Activated CD8-positive, alpha-beta memory T cell treated with anti-CD3 and anti-CD28 coated beads for 36 hours (primary cell): ENCODE results near the gene C4orf33. TPM values are rescaled to one million over a fixed set of nuclear protein-coding genes. Genes with fewer than 3 reads are reported as not detected.
"Not testable (repeated sequence)": the region's sequence is repeated elsewhere in the genome, so short reads cannot be mapped to it uniquely, and the experiment has no call there.

Experiments used
- CTCF ChIA-PET: fragments of 350-600 bp; sonication (Branson Sonifier 250); formaldehyde crosslinking; loops from one replicate; lab custom pipeline; 2021; ENCODE audit warnings: antibody characterized with exemption; lab: Charles Lee
- POLR2A ChIA-PET: fragments of 350-600 bp; sonication (Branson Sonifier 250); formaldehyde crosslinking; loops from one replicate; lab custom pipeline; 2021; ENCODE audit warnings: antibody characterized with exemption; lab: Charles Lee
- total RNA-seq, 2 experiments: library from RNA; stranded (reverse); gene quantifications; one replicate each; pipeline ENCODE4 v1.2.3, GENCODE V29; 2021

Gene C4orf33, protein sequence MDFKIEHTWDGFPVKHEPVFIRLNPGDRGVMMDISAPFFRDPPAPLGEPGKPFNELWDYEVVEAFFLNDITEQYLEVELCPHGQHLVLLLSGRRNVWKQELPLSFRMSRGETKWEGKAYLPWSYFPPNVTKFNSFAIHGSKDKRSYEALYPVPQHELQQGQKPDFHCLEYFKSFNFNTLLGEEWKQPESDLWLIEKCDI
- 10 to 100 TPM in 1 of 2 experiments, 1 to 10 TPM in 1; 9.0 to 10.1 TPM for total RNA-seq

DNA sequence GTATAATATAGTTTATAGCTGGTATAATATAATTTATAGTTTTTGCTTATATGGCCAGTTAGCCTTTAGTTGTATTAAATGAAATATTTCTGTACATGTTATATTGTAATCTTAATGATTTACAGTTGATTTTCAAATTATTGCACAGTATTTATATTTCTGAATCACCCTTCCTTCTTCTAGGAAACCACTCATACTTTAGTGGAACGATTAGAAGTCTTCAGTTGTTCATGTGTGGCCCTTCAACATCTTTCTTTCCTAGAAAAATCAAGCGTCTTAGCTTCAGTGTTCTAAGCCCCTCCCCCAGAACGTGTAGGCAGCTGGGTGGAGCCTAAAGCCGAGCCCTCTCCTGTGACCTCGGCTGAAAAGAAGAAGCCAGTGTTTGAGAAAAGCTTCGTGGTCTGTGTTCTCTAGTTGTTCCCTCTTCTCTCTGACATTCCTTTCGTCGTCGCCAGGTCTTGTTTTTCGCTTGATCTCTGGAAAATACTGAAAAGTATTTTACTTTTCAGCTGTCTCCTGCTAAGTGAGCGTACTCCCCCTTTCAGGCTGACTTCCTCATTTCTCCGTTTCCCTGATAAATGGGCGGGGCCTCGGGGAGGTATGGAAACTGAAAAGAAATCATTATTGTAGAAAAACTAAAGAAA lies at the start of gene C4orf33:
TSS of gene C4orf33 (plus strand) at position 342 of the 644 bp plus-strand sequence. CDS start 6,459 bp downstream, outside the sequence.
- CTCF ChIA-PET: no interaction called here

GRCh38 chr4:129059028-129059427 lies 36.9 kb upstream of the C4orf33 start:
- CTCF ChIA-PET: no interaction called here
- POLR2A ChIA-PET: no interaction called here

More for the DNA sequence above, at the start of gene C4orf33:
- POLR2A ChIA-PET: interaction anchor here (0.6 kb wide), 1 partner anchor 95 kb away, joined by 3 read pairs; no protein-coding TSS in a partner anchor

DNA sequence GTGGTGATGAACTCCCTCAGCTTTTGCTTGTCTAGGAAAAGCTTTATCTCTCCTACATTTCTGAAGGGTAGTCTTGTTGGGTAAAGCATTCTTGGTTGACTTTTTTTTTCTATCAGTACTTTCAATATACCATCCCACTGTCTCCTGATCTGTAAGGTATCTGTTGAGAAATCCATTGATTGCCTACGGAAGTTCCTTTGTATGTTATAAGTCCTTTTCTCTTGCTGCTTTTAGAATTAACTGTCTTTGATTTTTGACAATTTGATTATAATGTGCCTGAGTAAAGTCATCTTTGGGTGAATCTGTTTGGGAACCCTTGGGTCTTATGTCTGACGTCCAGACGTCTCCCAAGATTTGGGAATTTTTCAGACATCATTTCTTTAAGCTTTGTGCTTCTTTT lies 33.4 kb upstream of the C4orf33 start:
- CTCF ChIA-PET: no interaction called here
- POLR2A ChIA-PET: no interaction called here

GRCh38 chr4:129063640-129064039 lies 32.3 kb upstream of the C4orf33 start:
- ChIA-PET POLR2A (no interaction called here), CTCF (no interaction called here)

- CTCF ChIA-PET: no interaction called here
- POLR2A ChIA-PET: no interaction called here
Measured at GRCh38 chr4:129064717-129065116, 31.2 kb upstream of the C4orf33 start.

- POLR2A ChIA-PET, CTCF ChIA-PET: not testable (repeated sequence)
Measured at GRCh38 chr4:129069537-129069936, 26.4 kb upstream of the C4orf33 start.

DNA sequence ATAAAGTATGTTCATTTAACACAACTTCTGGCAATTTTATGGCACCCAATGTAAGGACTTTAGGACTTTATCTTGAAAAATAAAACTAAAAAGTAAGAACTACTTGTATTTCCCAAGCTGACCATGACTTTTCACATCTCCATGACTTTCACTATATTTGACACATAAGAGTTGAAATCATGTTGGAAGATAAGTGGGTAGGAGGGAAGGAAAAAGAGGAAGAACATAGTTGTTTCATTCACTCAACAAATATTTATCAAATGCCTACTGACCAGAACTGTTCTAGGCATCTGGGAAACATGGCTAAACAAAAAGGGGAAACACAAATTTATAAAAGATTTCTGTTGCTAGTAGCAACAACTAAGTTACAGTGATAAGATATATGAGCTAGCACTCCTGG lies 18.6 kb upstream of the C4orf33 start:
- ChIA-PET CTCF (no interaction called here), POLR2A (no interaction called here)

- ChIA-PET POLR2A (no interaction called here), CTCF (no interaction called here)
Measured at GRCh38 chr4:129080129-129080528, 15.8 kb upstream of the C4orf33 start.

DNA sequence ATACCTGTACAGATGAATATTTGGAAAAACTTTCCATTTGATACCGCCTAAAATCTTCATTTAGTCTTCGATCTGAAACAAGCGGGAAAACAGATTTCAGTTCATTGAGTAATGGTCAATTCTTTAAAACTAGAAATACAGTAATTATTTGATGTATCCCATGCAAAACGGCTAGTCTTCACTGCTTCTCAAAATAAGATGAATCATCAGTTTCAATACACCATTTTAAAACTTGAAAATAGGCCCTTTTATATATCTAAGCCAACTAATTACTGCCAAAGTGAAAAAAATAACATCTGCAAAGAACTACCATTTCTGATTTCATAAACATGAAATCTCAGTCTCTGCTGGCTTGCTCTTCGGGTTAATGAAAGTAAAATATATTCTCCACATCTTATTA lies 13.7 kb upstream of the C4orf33 start:
- ChIA-PET POLR2A (no interaction called here), CTCF (no interaction called here)

GRCh38 chr4:129085472-129085871 lies 10.5 kb upstream of the C4orf33 start:
- ChIA-PET CTCF (no interaction called here), POLR2A (no interaction called here)

GRCh38 chr4:129087516-129087915 lies 8.4 kb upstream of the C4orf33 start:
- ChIA-PET POLR2A (interaction anchor here (0.7 kb wide), 1 partner anchor 268 kb away, joined by 6 read pairs; no protein-coding TSS in a partner anchor), CTCF (no interaction called here)

- CTCF ChIA-PET: interaction anchor here (1.2 kb wide), 1 partner anchor 125 kb away, joined by 3 read pairs; no protein-coding TSS in a partner anchor
- POLR2A ChIA-PET: interaction anchor here (0.6 to 1.2 kb wide), 2 partner anchors 146 to 281 kb away, joined by 4 to 8 read pairs; no protein-coding TSS in a partner anchor
Measured at GRCh38 chr4:129092631-129093190, 3.2 kb upstream of the C4orf33 start.

GRCh38 chr4:129093191-129093920 lies 2.6 kb upstream of the C4orf33 start, which contains the start of gene SCLT1:
TSS of gene SCLT1 (minus strand) at chr4:129093539. CDS start at chr4:129093103, 436 bp downstream.
- CTCF ChIA-PET: interaction anchor here (1.2 kb wide), 1 partner anchor 125 kb away, joined by 3 read pairs; no protein-coding TSS in a partner anchor
- POLR2A ChIA-PET: interaction anchor here (0.6 to 1.2 kb wide), 2 partner anchors 145 to 281 kb away, joined by 4 to 8 read pairs; no protein-coding TSS in a partner anchor

GRCh38 chr4:129094347-129094746 lies 1.6 kb upstream of the C4orf33 start:
- CTCF ChIA-PET: no interaction called here
- POLR2A ChIA-PET: no interaction called here

GRCh38 chr4:129098531-129099001 lies 2.6 kb downstream of the C4orf33 start:
- POLR2A ChIA-PET: no interaction called here
- CTCF ChIA-PET: no interaction called here

DNA sequence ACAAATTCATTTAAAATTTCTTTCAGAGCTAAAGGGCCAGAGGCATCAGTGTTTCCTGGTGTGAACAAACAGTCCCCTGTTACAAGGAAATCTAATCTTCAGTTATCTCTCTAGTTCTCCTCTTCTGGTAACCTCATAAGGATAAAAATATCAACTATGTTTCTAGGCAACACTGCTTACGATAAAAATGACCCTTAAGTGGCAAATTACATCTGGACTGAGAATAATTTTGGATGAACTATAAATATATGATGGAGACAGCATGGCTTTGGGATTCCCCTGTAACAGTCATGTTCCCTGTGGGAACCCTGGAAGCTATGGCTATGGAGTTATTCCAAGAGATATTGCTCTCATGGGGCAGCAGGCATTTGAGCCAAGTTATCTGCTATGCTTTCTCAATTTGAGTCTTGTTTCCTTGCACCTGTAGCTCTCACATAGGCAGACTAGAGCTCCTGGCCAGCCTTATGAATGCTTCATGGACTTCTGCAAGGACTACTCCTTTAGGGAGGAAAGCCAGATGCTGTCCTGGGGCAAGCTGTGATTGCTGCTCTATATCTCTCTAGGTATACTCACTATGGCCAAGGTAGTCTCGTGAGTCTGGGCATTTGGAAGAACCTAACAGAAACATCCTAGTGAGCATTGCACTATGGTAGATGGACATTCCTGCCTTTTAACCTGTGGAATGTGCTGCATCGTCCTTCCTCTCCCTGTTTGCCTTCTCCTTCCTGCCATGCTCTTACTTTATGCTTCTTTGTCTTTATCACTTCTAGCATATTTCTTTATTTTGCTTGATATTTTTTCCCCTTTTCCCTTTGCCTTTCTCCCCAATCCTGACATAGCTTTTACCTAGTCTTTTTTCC lies 14.2 kb downstream of the C4orf33 start:
- POLR2A ChIA-PET: no interaction called here
- CTCF ChIA-PET: no interaction called here

- ChIA-PET CTCF (no interaction called here), POLR2A (no interaction called here)
Measured at GRCh38 chr4:129110931-129111330, 15.0 kb downstream of the C4orf33 start.

DNA sequence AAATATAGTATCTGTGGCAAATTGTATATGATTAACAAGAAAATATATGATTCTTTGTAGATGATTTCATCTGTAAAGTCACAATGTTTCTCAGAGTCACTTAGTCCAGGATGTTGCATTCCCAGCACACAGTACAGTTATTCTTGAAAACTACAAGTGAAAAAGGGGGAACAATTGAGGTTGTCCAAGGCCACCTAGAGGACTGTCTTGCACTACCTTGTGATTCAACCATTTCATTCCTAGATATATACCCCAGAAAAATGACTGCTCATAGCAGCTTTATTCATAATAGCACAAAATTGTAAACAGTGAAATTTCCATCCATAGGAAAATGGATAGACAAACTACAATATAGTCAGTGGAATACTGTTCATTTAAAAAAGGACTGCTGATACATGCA lies 16.0 kb downstream of the C4orf33 start:
- CTCF ChIA-PET: no interaction called here
- POLR2A ChIA-PET: no interaction called here

GRCh38 chr4:129113434-129113833 lies 17.5 kb downstream of the C4orf33 start:
- ChIA-PET POLR2A (no interaction called here), CTCF (no interaction called here)
